Testis (tissue), 2 donors: Measurements from ENCODE around the gene ASMTL.
"Not testable (repeated sequence)": the region's sequence is repeated elsewhere in the genome, so short reads cannot be mapped to it uniquely, and the experiment has no call there.

Experiments used
- CTCF ChIP-seq, 3 experiments: fragments of 450-650 bp in 2 of 3; fragments of 200-600 bp in 1 of 3; sonication (generic) in 1 of 3; IDR thresholded peaks; one replicate each; pipeline ENCODE4 v1.5.1; 2016 to 2019; ENCODE audit warnings: antibody characterized with exemption in 3 of 3, mild to moderate bottlenecking in 2 of 3, moderate library complexity in 1 of 3
- POLR2A ChIP-seq: fragments of 450-650 bp; IDR thresholded peaks from one replicate; pipeline ENCODE4 v1.6.1; 2017; ENCODE audit warnings: antibody characterized with exemption, mild to moderate bottlenecking, moderate library complexity

GRCh38 chrX:1474593-1474992 is 21.9 kb upstream of the ASMTL start:
- TF ChIP-seq CTCF (IDR thresholded peaks at IDR 0.05); POLR2A: not testable (repeated sequence)
